Measurements from ENCODE around the gene TXNL4A.

The TXNL4A gene

GRCh38 chr18:79932907-79933306 is 55.5 kb downstream of the TXNL4A start:
- Histone ChIP-seq H3K9ac (ENCODE audit: low read length) (no peak overlapping the region), H3K27ac (ENCODE audit: low read length) (no peak overlapping the region), H3K79me2 (ENCODE audit: low read length) (peaks cover 22% of the 10 kb centered on the region), H3K27me3 (replicated peaks; ENCODE audit: insufficient read depth, low read length) (no peaks in the 10 kb centered on the region), H3K4me1 (ENCODE audit: low read length) (no peaks in the 10 kb centered on the region), H2AFZ (ENCODE audit: low read length) (no peak overlapping the region), H3K9me3 (replicated peaks; ENCODE audit: insufficient read depth, low read length) (0 out of 2 replicates have a peak, but pooled peaks cover 3% of the 10 kb centered on the region), H3K4me3 (ENCODE audit: low read length) (no peak overlapping the region), H3K4me2 (ENCODE audit: low read depth, low read length) (no peak overlapping the region), H3F3A (ENCODE audit: insufficient read depth, low read length) (no peaks in the 10 kb centered on the region), H3K36me3 (replicated peaks; ENCODE audit: insufficient read depth, low read length) (peaks cover 7% of the 10 kb centered on the region; the same call in 1 of the 2 replicates), H4K20me1 (ENCODE audit: insufficient read depth, low read length) (no peaks in the 10 kb centered on the region), H3K9me2 (replicated peaks; ENCODE audit: insufficient read depth, low read length) (no peaks in the 10 kb centered on the region)
- DNase-seq, result no peak
- TF ChIP-seq CTCF (IDR thresholded peaks at IDR 0.05; ENCODE audit: low read length) (no peak), EZH2 (optimal IDR thresholded peaks at IDR 0.05; ENCODE audit: low read depth, low read length) (no peak), EZH2phosphoT487 (IDR thresholded peaks at IDR 0.05; ENCODE audit: low read length) (no peak)

GRCh38 chr18:79931475-79931874 is 56.9 kb downstream of the TXNL4A start:
- H3K79me2 ChIP-seq (ENCODE audit: low read length), result peaks cover 14% of the 10 kb centered on the region
- H3K9me2 ChIP-seq (replicated peaks; ENCODE audit: insufficient read depth, low read length), result no peaks in the 10 kb centered on the region
- H3K9me3 ChIP-seq (replicated peaks; ENCODE audit: insufficient read depth, low read length), result 0 out of 2 replicates have a peak, but pooled peaks cover 3% of the 10 kb centered on the region
- no peak overlapping the region for H3K27ac ChIP-seq (ENCODE audit: low read length)
- no peak overlapping the region for H3K4me2 ChIP-seq (ENCODE audit: low read depth, low read length)
- peaks cover 7% of the 10 kb centered on the region; the same call in 1 of the 2 replicates for H3K36me3 ChIP-seq (replicated peaks; ENCODE audit: insufficient read depth, low read length)
- DNase-seq, result no peak
- no peak overlapping the region for H2AFZ ChIP-seq (ENCODE audit: low read length)
- H3K4me1 ChIP-seq (ENCODE audit: low read length), result no peaks in the 10 kb centered on the region
- no peaks in the 10 kb centered on the region for H4K20me1 ChIP-seq (ENCODE audit: insufficient read depth, low read length)
- H3K27me3 ChIP-seq (replicated peaks; ENCODE audit: insufficient read depth, low read length), result no peaks in the 10 kb centered on the region
- H3K9ac ChIP-seq (ENCODE audit: low read length), result no peak overlapping the region
- no peaks in the 10 kb centered on the region for H3F3A ChIP-seq (ENCODE audit: insufficient read depth, low read length)
- TF ChIP-seq EZH2 (optimal IDR thresholded peaks at IDR 0.05; ENCODE audit: low read depth, low read length) (no peak), CTCF (IDR thresholded peaks at IDR 0.05; ENCODE audit: low read length) (no peak), EZH2phosphoT487 (IDR thresholded peaks at IDR 0.05; ENCODE audit: low read length) (no peak)
- no peak overlapping the region for H3K4me3 ChIP-seq (ENCODE audit: low read length)

GRCh38 chr18:79930020-79930642 is 58.2 kb downstream of the TXNL4A start:
- Histone ChIP-seq H4K20me1 (ENCODE audit: insufficient read depth, low read length) (no peaks in the 10 kb centered on the region), H3K79me2 (ENCODE audit: low read length) (peaks cover 7% of the 10 kb centered on the region), H3K27me3 (replicated peaks; ENCODE audit: insufficient read depth, low read length) (no peaks in the 10 kb centered on the region), H3K4me1 (ENCODE audit: low read length) (no peaks in the 10 kb centered on the region), H3K36me3 (replicated peaks; ENCODE audit: insufficient read depth, low read length) (0 out of 2 replicates have a peak, but pooled peaks cover 7% of the 10 kb centered on the region), H3K9me2 (replicated peaks; ENCODE audit: insufficient read depth, low read length) (no peaks in the 10 kb centered on the region), H3K4me3 (ENCODE audit: low read length) (no peak overlapping the region), H2AFZ (ENCODE audit: low read length) (no peak overlapping the region), H3K27ac (ENCODE audit: low read length) (no peak overlapping the region), H3K4me2 (ENCODE audit: low read depth, low read length) (no peak overlapping the region), H3F3A (ENCODE audit: insufficient read depth, low read length) (no peaks in the 10 kb centered on the region), H3K9me3 (replicated peaks; ENCODE audit: insufficient read depth, low read length) (0 out of 2 replicates have a peak, but pooled peaks cover 3% of the 10 kb centered on the region), H3K9ac (ENCODE audit: low read length) (no peak overlapping the region)
- TF ChIP-seq CTCF (IDR thresholded peaks at IDR 0.05; ENCODE audit: low read length), result no peak
- TF ChIP-seq EZH2phosphoT487 (IDR thresholded peaks at IDR 0.05; ENCODE audit: low read length), result no peak
- no peak for TF ChIP-seq EZH2 (optimal IDR thresholded peaks at IDR 0.05; ENCODE audit: low read depth, low read length)
- no peak for DNase-seq
